ENCODE results near the gene RING1. TPM values are rescaled to one million over a fixed set of nuclear protein-coding genes. Genes with fewer than 3 reads are reported as not detected.

Gene RING1
- total RNA-seq, 2 donors from 2014 or later = 31.0 to 31.8 TPM

- H3K27ac ChIP-seq (ENCODE audit: low read depth, low read length) = no peak overlapping the region
- no peaks in the 10 kb centered on the region for H3K4me1 ChIP-seq (ENCODE audit: control insufficient read depth, insufficient read depth, low read length)
- Mint-ChIP-seq H3K27ac (no peak overlapping the region), H3K4me3 (no peak overlapping the region), H3K4me1 (no peaks in the 10 kb centered on the region), H3K9me3 (no peaks in the 10 kb centered on the region), H3K27me3 (ENCODE audit: insufficient read depth) (peaks cover 26% of the 10 kb centered on the region), H3K36me3 (ENCODE audit: low read depth) (no peaks in the 10 kb centered on the region)
- DNase-seq = no peak
- H3K36me3 ChIP-seq (ENCODE audit: control insufficient read depth, insufficient read depth, low read length) = no peaks in the 10 kb centered on the region
- H3K27me3 ChIP-seq (ENCODE audit: control insufficient read depth, insufficient read depth, low read length, poor library complexity, severe bottlenecking) = peaks cover 12% of the 10 kb centered on the region
- H3K4me3 ChIP-seq (ENCODE audit: low read length) = no peak overlapping the region
- 79 to 100% methylated on average over 3 to 10 of the region's 11 CpGs for WGBS, 2 experiments (ENCODE audit: insufficient coverage in 1 of 2, insufficient read length in 1 of 2)
- H3K9ac ChIP-seq (ENCODE audit: extremely low read depth, low read length, poor library complexity, severe bottlenecking) = no peak overlapping the region
- no peaks in the 10 kb centered on the region for H3K9me3 ChIP-seq (ENCODE audit: control insufficient read depth, low read length)
- TF ChIP-seq CTCF (conservative IDR thresholded peaks at IDR 0.05) = no peak
Observed at GRCh38 chr6:33173535-33174180, 34.6 kb upstream of the RING1 start.

GRCh38 chr6:33174784-33175183 is 33.5 kb upstream of the RING1 start:
- DNase-seq = peak; percentile 31
- H3K27me3 Mint-ChIP-seq (ENCODE audit: insufficient read depth) = peaks cover 28% of the 10 kb centered on the region
- H3K36me3 Mint-ChIP-seq (ENCODE audit: low read depth) = no peaks in the 10 kb centered on the region
- H3K4me3 Mint-ChIP-seq = no peak overlapping the region
- no peak overlapping the region for H3K27ac Mint-ChIP-seq
- H3K36me3 ChIP-seq (ENCODE audit: control insufficient read depth, insufficient read depth, low read length) = no peaks in the 10 kb centered on the region
- H3K4me1 ChIP-seq (ENCODE audit: control insufficient read depth, insufficient read depth, low read length) = no peaks in the 10 kb centered on the region
- no peaks in the 10 kb centered on the region for H3K9me3 Mint-ChIP-seq
- 90% methylated on average over 1 to 4 of the region's 4 CpGs for WGBS, 2 experiments (ENCODE audit: insufficient coverage in 1 of 2, insufficient read length in 1 of 2)
- H3K9ac ChIP-seq (ENCODE audit: extremely low read depth, low read length, poor library complexity, severe bottlenecking) = no peak overlapping the region
- no peaks in the 10 kb centered on the region for H3K9me3 ChIP-seq (ENCODE audit: control insufficient read depth, low read length)
- H3K27ac ChIP-seq (ENCODE audit: low read depth, low read length) = no peak overlapping the region
- H3K27me3 ChIP-seq (ENCODE audit: control insufficient read depth, insufficient read depth, low read length, poor library complexity, severe bottlenecking) = peaks cover 12% of the 10 kb centered on the region
- no peak for TF ChIP-seq CTCF (conservative IDR thresholded peaks at IDR 0.05)
- no peaks in the 10 kb centered on the region for H3K4me1 Mint-ChIP-seq
- no peak overlapping the region for H3K4me3 ChIP-seq (ENCODE audit: low read length)

DNA sequence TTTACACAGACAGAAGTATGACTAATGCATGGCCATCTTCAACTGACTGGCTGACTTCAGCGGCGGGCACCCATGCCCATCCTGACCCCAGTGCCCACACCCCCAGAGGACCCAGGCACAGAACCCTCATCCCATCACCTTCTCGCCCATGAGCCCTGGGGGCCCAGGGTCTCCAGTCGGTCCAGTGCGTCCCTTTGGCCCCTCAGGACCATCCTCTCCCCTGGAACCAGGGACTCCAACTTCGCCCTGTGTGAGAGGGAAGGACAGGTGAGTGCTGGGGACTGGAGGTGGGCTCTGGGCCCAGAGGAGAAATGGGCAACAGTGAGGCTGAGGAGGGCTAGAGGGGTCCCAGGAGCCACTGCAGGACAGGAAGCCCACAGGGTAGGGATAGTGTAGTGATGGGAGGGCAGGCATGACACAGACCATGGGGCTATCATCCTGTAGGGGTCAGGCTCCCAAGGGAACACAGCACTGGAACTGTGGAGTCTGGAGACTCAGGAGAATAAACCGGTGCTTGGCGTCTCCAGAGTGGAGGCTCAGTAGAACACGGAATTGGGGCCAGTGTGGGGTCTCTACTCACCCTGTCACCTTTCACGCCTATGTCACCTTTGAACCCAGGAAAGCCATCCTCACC is 32.7 kb upstream of the RING1 start:
- no peak overlapping the region for H3K9ac ChIP-seq (ENCODE audit: extremely low read depth, low read length, poor library complexity, severe bottlenecking)
- H3K4me1 ChIP-seq (ENCODE audit: control insufficient read depth, insufficient read depth, low read length) = no peaks in the 10 kb centered on the region
- Mint-ChIP-seq H3K36me3 (ENCODE audit: low read depth) (no peaks in the 10 kb centered on the region), H3K27me3 (ENCODE audit: insufficient read depth) (peaks cover 32% of the 10 kb centered on the region), H3K27ac (peak overlapping the region; percentile 26), H3K9me3 (no peaks in the 10 kb centered on the region), H3K4me1 (no peaks in the 10 kb centered on the region), H3K4me3 (no peak overlapping the region)
- no peaks in the 10 kb centered on the region for H3K36me3 ChIP-seq (ENCODE audit: control insufficient read depth, insufficient read depth, low read length)
- WGBS, 2 experiments (ENCODE audit: insufficient coverage in 1 of 2, insufficient read length in 1 of 2) = 81 to 89% methylated on average over 6 to 10 of the region's 10 CpGs
- H3K4me3 ChIP-seq (ENCODE audit: low read length) = no peak overlapping the region
- H3K9me3 ChIP-seq (ENCODE audit: control insufficient read depth, low read length) = no peaks in the 10 kb centered on the region
- no peak for DNase-seq
- peaks cover 12% of the 10 kb centered on the region for H3K27me3 ChIP-seq (ENCODE audit: control insufficient read depth, insufficient read depth, low read length, poor library complexity, severe bottlenecking)
- peak; percentile 56 for TF ChIP-seq CTCF (conservative IDR thresholded peaks at IDR 0.05)
- H3K27ac ChIP-seq (ENCODE audit: low read depth, low read length) = no peak overlapping the region
